ENCODE data around the gene DPM2. TPM values are rescaled to one million over a fixed set of nuclear protein-coding genes. Genes with fewer than 3 reads are reported as not detected.

Gene DPM2
- total RNA-seq, 2 donors from 2014 or later, result 14.7 to 18.3 TPM

DNA sequence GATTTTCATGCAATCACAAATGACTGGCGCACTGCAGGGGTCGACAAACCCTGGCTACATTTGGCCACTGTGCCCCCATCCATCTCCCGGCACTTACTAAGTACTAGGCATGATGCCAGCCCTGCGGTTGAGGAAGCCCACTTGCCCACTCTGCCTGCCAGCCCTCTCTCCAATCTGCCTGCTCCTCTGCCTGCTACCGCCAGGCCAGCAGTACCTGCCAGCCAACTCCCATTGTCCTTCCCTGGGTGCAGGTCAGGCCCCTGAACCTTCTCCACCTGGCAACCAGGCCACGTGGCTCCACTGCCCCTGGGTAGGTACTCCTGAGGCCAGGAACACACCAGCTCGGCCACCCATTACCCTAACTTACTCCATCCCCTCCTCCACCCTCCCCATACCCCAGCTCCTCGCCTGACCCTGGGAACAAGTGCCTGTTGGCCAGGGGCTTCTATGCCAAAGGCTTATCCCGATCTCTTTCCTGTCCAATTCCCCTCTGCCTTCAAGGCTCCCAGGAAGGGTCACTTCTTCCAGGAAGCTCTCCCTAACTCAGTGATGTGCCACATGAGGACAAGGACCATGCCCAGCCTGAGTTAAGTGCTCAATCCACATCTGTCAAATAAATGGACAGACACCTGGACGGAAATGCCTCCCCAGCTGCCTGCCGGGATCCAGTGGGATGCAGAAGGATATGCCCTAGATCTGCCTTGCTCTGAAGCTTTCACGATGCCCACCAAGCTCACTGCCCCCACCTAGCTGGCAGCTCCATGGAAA lies 36.5 kb upstream of the DPM2 start:
- no peak for ATAC-seq
- intact Hi-C loops (cut with DNase I), result no loop called here

GRCh38 chr9:127973169-127974000 lies 35.7 kb upstream of the DPM2 start:
- DNase-seq, result no peak
- intact Hi-C loops (cut with DNase I), result no loop called here
- no peak for ATAC-seq

More for the DNA sequence above, 36.5 kb upstream of the DPM2 start:
- DNase-seq, result peak; percentile 24

- intact Hi-C loops (cut with DNase I), result no loop called here
- no peak for DNase-seq
- peak; percentile 48 to 51 for ATAC-seq
Measured at GRCh38 chr9:127972236-127972871, 34.7 kb upstream of the DPM2 start.

DNA sequence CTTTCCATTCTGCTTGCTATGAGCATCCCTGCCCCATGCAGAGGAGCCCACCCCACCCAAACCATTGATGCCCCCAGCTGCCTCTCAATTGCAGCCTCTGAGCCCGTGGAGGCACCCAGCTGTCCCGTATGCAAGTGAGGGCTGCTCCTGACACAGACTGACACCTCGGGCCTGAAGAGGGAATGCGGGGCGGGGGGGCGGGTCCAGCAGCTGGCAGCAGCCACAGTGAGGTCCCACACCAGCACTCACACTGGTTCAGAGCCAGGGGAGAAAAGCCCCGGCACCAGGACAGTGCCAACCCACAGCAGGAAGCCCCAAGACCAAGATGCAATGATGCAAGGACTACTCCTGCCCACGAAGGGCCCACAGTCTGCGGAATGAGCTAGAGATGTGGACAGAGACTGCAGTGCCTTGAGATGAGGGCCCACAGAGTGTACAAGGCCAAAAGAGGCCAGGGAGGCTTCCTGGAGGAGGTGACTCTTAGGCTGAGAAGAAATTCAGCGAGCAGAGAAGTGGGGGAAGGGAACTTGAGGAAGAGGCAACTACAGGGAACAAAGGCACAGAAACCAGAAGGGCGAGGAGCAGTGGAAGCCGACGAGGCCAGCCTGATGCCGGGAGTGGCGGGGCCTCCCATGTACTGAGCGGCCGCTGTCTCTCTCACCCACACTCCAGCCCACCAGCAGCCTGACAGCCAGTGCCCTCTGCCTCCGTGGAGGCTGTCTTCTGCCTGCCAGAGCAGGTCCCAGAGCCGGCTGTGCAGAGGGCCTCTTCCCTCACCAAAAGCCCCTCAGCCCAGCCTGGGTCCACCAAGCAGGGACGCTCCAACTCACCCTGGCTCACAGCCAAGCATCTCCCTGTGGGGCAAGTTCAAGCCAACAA lies 33.9 kb upstream of the DPM2 start:
- intact Hi-C loops (cut with DNase I), result no loop called here
- DNase-seq (no peak), ATAC-seq (no peak)

- DNase-seq, result no peak
Measured at GRCh38 chr9:127970401-127971313, 33.0 kb upstream of the DPM2 start.

GRCh38 chr9:127968700-127969383 lies 31.2 kb upstream of the DPM2 start:
- ATAC-seq (peak in 1 of 2 donors; percentile 55), DNase-seq (peak; percentile 70)
- intact Hi-C loops (cut with DNase I), result no loop called here

More at GRCh38 chr9:127970401-127971313, 33.0 kb upstream of the DPM2 start:
- no peak for ATAC-seq
- intact Hi-C loops (cut with DNase I), result no loop called here

GRCh38 chr9:127968042-127968441 lies 30.4 kb upstream of the DPM2 start:
- DNase-seq (no peak), ATAC-seq (no peak)
- intact Hi-C loops (cut with DNase I), result no loop called here

- no peak for ATAC-seq
- intact Hi-C loops (cut with DNase I), result no loop called here
- DNase-seq, result no peak
Measured at GRCh38 chr9:127967151-127967809, 29.6 kb upstream of the DPM2 start.

- ATAC-seq (no peak), DNase-seq (no peak)
- intact Hi-C loops (cut with DNase I), result no loop called here
Measured at GRCh38 chr9:127966416-127967150, 28.9 kb upstream of the DPM2 start.

DNA sequence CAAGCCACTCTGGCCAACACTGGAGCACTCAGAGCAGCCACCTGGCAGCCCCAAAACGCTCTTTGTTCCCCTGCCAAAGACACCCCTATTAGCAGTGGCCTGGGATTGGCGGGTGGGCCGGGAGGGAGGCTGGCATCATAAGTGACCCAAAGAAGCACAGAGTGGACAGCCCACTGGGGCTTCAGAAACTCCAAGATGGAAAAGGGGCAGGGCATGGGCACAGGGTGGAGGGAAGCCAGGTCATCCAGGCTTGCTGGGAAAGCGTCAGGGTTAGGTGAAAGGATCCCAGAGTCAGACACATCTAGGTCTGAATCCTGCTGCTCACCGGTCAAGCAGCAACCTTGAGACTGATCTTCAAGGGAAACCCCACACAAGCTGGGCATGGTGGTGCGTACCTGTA lies 28.3 kb upstream of the DPM2 start:
- ATAC-seq, result peak; percentile 4 to 17
- DNase-seq, result no peak
- intact Hi-C loops (cut with DNase I), result no loop called here

GRCh38 chr9:127963359-127964064 lies 25.9 kb upstream of the DPM2 start:
- intact Hi-C loops (cut with DNase I), result no loop called here
- no peak for ATAC-seq

DNA sequence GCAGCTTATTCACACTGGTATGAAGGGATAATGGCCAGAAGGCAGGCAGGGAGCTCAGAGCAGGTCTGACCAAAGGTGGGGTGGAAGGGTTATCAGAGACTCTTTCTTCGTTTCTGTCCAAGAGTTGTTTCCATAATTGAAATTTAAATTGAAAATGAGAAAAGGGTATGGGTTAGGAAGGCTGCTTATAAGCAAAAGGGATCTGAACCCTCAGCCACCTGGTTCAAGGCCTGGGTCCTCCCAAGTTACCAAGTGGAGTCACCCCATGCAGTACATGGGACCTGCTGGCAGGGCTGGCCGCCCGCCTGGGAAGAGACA lies 25.3 kb upstream of the DPM2 start:
- DNase-seq (no peak), ATAC-seq (no peak)
- intact Hi-C loops (cut with DNase I), result no loop called here

More at GRCh38 chr9:127963359-127964064, 25.9 kb upstream of the DPM2 start:
- no peak for DNase-seq

DNA sequence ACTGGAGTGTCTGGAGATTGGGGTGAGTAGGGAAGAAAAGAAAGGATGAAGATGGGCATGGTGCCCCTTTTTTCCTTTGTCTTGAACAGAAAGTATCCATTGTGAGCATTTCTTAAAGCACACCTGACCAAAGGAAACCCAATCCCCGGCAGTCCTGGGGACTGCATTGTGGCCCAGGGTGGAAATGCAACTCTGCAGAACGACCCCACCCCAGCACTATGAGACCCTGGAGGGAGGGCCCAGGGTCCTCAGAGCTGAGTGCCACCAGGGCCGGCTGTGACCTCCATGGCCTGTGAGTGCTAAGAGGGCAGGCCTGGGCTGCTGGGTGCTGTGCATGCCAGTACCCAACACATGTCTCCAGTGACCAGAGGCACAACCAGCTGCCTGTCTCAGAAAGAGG lies 24.6 kb upstream of the DPM2 start:
- DNase-seq (no peak), ATAC-seq (no peak)
- intact Hi-C loops (cut with DNase I), result no loop called here

- ATAC-seq (no peak), DNase-seq (no peak)
- intact Hi-C loops (cut with DNase I), result no loop called here
Measured at GRCh38 chr9:127961613-127962155, 24.0 kb upstream of the DPM2 start.

- intact Hi-C loops (cut with DNase I), result no loop called here
- ATAC-seq, result no peak
- DNase-seq, result no peak
Measured at GRCh38 chr9:127961155-127961490, 23.5 kb upstream of the DPM2 start.
